ENCODE data around the gene ZNF516. TPM values are rescaled to one million over a fixed set of nuclear protein-coding genes. Genes with fewer than 3 reads are reported as not detected.

Gene ZNF516
- total RNA-seq, 1 donor from 2014 or later = 192 TPM

DNA sequence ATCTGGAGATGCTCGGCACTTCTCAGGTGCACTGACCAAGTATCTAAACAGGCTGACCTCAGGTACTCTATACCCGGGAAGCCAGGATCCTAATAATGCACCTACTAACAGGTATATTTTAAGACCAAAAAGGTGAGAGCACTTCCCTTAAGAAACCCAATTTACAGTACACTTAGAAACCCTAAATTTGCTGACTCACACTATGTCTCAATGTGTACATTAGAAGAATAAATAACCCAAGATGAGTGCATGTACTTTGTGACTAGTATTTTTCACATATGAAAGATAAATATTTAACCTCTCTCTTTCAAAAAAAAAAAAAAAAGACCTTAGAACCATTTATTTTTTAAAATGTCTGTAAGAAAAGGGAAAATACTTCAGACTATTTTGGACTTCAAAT, 118.8 kb downstream of the ZNF516 start:
- TF ChIP-seq, protein P1, sequence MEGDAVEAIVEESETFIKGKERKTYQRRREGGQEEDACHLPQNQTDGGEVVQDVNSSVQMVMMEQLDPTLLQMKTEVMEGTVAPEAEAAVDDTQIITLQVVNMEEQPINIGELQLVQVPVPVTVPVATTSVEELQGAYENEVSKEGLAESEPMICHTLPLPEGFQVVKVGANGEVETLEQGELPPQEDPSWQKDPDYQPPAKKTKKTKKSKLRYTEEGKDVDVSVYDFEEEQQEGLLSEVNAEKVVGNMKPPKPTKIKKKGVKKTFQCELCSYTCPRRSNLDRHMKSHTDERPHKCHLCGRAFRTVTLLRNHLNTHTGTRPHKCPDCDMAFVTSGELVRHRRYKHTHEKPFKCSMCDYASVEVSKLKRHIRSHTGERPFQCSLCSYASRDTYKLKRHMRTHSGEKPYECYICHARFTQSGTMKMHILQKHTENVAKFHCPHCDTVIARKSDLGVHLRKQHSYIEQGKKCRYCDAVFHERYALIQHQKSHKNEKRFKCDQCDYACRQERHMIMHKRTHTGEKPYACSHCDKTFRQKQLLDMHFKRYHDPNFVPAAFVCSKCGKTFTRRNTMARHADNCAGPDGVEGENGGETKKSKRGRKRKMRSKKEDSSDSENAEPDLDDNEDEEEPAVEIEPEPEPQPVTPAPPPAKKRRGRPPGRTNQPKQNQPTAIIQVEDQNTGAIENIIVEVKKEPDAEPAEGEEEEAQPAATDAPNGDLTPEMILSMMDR (IDR thresholded peaks at IDR 0.05; ENCODE audit: partially characterized antibody, unreplicated experiment) = no peak
- Mint-ChIP-seq H3K36me3 (ENCODE audit: unreplicated experiment) (peaks cover 11% of the 10 kb centered on the region), H3K4me1 (ENCODE audit: low read depth, unreplicated experiment) (peaks cover 25% of the 10 kb centered on the region), H3K9me3 (ENCODE audit: unreplicated experiment) (peaks cover 29% of the 10 kb centered on the region), H3K27ac (ENCODE audit: unreplicated experiment) (no peak overlapping the region), H3K27me3 (ENCODE audit: unreplicated experiment) (peaks cover 16% of the 10 kb centered on the region), H3K4me3 (ENCODE audit: unreplicated experiment) (no peak overlapping the region)
- DNase-seq = no peak

DNA sequence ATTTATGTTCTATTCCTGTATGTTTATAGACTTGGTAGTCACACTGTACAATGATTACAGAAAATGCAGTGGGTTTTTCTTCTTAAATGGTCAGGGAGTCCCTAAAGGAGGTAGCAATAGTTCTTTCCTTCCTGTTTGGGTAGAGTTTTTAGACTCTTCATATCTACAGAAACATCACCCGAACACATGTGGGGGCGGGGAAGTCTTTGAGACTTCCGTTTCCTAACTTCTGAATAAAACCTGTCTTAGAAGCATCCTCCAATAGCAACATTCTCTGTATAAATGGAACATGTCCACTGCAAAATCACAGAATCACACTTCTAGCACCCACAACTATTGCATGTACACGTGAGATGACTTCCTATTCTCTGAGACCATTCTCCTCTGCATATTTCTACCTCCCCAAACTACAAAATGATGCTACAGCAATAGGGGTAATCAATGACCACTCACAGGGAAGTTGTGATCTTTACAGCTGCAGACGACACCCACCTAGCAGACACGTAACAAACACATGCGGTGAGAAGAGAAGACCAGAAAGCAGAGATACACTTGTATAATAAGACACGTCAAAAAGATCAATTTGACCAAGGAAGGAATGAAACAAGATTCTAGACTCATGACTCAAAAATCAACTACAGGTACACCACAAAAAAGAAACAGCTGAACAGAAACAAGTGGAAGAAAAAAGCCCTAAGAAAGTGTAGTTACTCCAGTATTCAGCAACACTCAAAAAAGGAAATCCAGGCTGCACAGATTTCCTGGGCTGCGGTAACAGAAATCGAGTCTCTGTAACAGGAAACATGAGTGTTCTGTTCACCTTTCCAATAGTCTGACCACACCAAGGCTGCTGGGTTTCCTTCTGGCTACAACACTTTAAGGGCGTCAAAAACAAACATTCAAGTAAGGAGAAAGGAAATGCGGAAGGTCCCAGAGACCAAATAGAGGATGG, 120.4 kb downstream of the ZNF516 start:
- TF ChIP-seq, protein P1 (IDR thresholded peaks at IDR 0.05; ENCODE audit: partially characterized antibody, unreplicated experiment) = no peak
- Mint-ChIP-seq H3K36me3 (ENCODE audit: unreplicated experiment) (peaks cover 14% of the 10 kb centered on the region), H3K4me3 (ENCODE audit: unreplicated experiment) (no peak overlapping the region), H3K4me1 (ENCODE audit: low read depth, unreplicated experiment) (peaks cover 19% of the 10 kb centered on the region), H3K9me3 (ENCODE audit: unreplicated experiment) (peaks cover 25% of the 10 kb centered on the region), H3K27me3 (ENCODE audit: unreplicated experiment) (peaks cover 11% of the 10 kb centered on the region), H3K27ac (ENCODE audit: unreplicated experiment) (no peak overlapping the region)
- no peak for DNase-seq

DNA sequence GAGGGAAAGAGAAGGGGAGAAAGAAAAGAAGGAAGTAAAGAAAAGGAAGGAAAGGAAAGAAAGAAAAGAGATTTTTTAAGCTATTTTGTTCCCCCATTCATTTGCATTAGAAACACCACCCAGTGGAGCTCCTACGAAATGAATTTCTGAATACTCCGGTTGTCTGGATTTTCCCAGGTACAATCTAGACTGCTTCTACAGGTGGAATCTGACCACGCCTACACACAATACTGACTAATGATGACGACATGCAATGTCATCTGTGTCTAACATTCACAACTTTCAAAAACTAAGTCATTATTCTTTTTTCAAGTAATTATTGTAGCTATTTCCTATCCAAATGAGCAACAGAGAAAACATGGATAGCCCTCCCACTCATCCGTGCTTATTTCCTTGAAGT, 121.7 kb downstream of the ZNF516 start:
- TF ChIP-seq, protein P1 (IDR thresholded peaks at IDR 0.05; ENCODE audit: partially characterized antibody, unreplicated experiment) = no peak
- Mint-ChIP-seq H3K36me3 (ENCODE audit: unreplicated experiment) (peaks cover 17% of the 10 kb centered on the region), H3K27ac (ENCODE audit: unreplicated experiment) (no peak overlapping the region), H3K9me3 (ENCODE audit: unreplicated experiment) (peaks cover 26% of the 10 kb centered on the region), H3K27me3 (ENCODE audit: unreplicated experiment) (peaks cover 13% of the 10 kb centered on the region), H3K4me3 (ENCODE audit: unreplicated experiment) (no peak overlapping the region), H3K4me1 (ENCODE audit: low read depth, unreplicated experiment) (peaks cover 24% of the 10 kb centered on the region)
- DNase-seq = no peak

DNA sequence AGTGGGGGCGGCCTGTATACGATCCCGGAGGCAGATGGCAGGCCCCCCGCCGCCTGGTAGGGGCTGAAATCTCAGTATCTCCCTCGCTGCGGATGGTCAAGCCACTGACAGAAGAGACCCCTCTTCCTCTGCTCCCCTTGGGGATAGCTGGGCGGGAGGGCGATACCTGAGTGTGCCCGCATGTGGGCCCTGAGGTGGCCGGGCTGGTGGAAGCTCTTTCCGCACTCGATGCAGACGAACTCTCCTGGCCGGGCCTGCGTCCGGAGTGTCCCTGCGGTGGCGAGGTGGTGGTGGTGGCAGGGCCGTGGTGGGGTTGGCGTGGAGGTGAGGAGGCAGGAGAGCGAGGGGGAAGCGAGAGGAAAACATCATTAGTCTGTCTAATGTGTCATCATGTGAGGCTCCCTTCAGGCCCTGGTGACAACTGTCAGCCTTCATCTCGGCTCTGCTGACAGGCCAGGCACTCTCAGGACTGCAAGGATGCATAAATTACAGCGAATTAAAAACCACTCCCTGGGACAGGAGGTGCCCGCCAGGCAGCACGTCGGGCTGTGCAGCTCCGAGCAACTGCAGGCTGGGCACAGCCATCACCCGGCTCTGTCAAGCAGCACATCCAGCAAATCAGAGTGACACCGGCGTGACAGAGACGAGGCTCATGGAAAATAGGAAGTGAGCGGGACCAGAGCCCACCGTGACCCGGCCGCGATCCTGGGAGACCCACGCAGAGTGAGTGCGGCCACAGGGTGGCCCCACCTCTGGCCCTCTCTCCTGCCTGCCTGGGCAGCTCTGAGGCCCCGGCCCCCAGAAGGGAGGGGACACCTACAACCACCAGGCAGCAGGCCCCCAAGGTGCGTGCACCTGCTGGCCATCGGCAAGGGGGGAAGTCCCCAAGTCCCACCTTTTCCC, 123.5 kb downstream of the ZNF516 start:
- peaks cover 36% of the 10 kb centered on the region for H3K4me1 Mint-ChIP-seq (ENCODE audit: low read depth, unreplicated experiment)
- peaks cover 7% of the 10 kb centered on the region for H3K27me3 Mint-ChIP-seq (ENCODE audit: unreplicated experiment)
- DNase-seq = no peak
- H3K9me3 Mint-ChIP-seq (ENCODE audit: unreplicated experiment) = peaks cover 23% of the 10 kb centered on the region
- H3K36me3 Mint-ChIP-seq (ENCODE audit: unreplicated experiment) = peaks cover 17% of the 10 kb centered on the region
- TF ChIP-seq, protein P1 (IDR thresholded peaks at IDR 0.05; ENCODE audit: partially characterized antibody, unreplicated experiment) = no peak
- H3K4me3 Mint-ChIP-seq (ENCODE audit: unreplicated experiment) = peak overlapping the region; percentile 33
- H3K27ac Mint-ChIP-seq (ENCODE audit: unreplicated experiment) = peak overlapping the region; percentile 69

Measured in glutamatergic neuron (in vitro differentiated cells).